Neural cell (in vitro differentiated cells): Measurements from ENCODE around the gene FHIT. TPM values are rescaled to one million over a fixed set of nuclear protein-coding genes. Genes with fewer than 3 reads are reported as not detected.

ENCODE experiments used
- H2AFZ ChIP-seq: fragments of 200-600, 300-800 bp; sonication (generic), shearing (Covaris generic); 2 replicates; pipeline ENCODE4 v1.6.0; 2014; ENCODE audit warnings: low read depth, mild to moderate bottlenecking, antibody characterized with exemption, low read length, moderate library complexity
- H3F3A ChIP-seq: fragments of 200-600 bp; shearing (Covaris generic); 2 replicates; pipeline ENCODE4 v1.6.1; 2016; ENCODE audit warnings: mild to moderate bottlenecking, moderate library complexity, mixed read lengths, antibody characterized with exemption, low read length; ENCODE audit not compliant: insufficient read depth, poor library complexity, severe bottlenecking
- H3K27ac ChIP-seq: fragments of 200-600, 300-800 bp; sonication (generic), shearing (Covaris generic); 2 replicates; pipeline ENCODE4 v1.5.1; 2014; ENCODE audit warnings: mild to moderate bottlenecking, low read length, moderate library complexity
- H3K27me3 ChIP-seq: fragments of 300-800, 200-600 bp; sonication (generic), shearing (Covaris generic); 2 replicates; pipeline ENCODE4 v1.6.0; 2014; ENCODE audit warnings: mild to moderate bottlenecking, low read depth, low read length, moderate library complexity; ENCODE audit not compliant: insufficient read depth
- H3K36me3 ChIP-seq: fragments of 300-800, 200-600 bp; sonication (generic), shearing (Covaris generic); 2 replicates; pipeline ENCODE4 v1.5.1; 2014; ENCODE audit warnings: mild to moderate bottlenecking, antibody characterized with exemption, low read length, moderate library complexity; ENCODE audit not compliant: insufficient read depth
- H3K4me2 ChIP-seq: fragments of 300-800, 200-600 bp; sonication (generic), shearing (Covaris generic); 2 replicates; pipeline ENCODE4 v1.6.0; 2014; ENCODE audit warnings: mild to moderate bottlenecking, low read length
- H3K4me3 ChIP-seq: fragments of 300-800, 200-600 bp; sonication (generic), shearing (Covaris generic); 2 replicates; pipeline ENCODE4 v1.5.1; 2014; ENCODE audit warnings: mild to moderate bottlenecking, low read length, moderate library complexity
- H3K79me2 ChIP-seq: fragments of 200-600 bp; shearing (Covaris generic); replicated peaks from 2 replicates; pipeline ENCODE4 v1.6.0; 2014; ENCODE audit warnings: mild to moderate bottlenecking, low read length, moderate library complexity; ENCODE audit not compliant: insufficient read depth
- H3K9ac ChIP-seq: fragments of 300-800, 200-600 bp; sonication (generic), shearing (Covaris generic); 2 replicates; pipeline ENCODE4 v1.6.1; 2016; ENCODE audit warnings: mild to moderate bottlenecking, low read length, mixed read lengths
- H3K9me2 ChIP-seq: fragments of 200-600 bp; shearing (Covaris generic); 2 replicates; pipeline ENCODE4 v1.6.1; 2016; ENCODE audit warnings: mild to moderate bottlenecking, low read length, mixed read lengths; ENCODE audit not compliant: insufficient read depth
- H3K9me3 ChIP-seq: fragments of 200-600, 300-800 bp; sonication (generic), shearing (Covaris generic); 2 replicates; pipeline ENCODE4 v1.6.1; 2016; ENCODE audit warnings: mild to moderate bottlenecking, mixed run types, low read length, moderate library complexity, mixed read lengths
- H4K20me1 ChIP-seq: fragments of 200-600 bp; shearing (Covaris generic); 2 replicates; pipeline ENCODE4 v1.6.1; 2016; ENCODE audit warnings: mild to moderate bottlenecking, mixed run types; ENCODE audit not compliant: insufficient read depth
- CTCF ChIP-seq: fragments of 450-650 bp; IDR thresholded peaks from 2 replicates; pipeline ENCODE4 v1.5.1; 2014; ENCODE audit warnings: antibody characterized with exemption, mild to moderate bottlenecking, moderate library complexity; ENCODE audit not compliant: poor library complexity, severe bottlenecking
- EP300 ChIP-seq: fragments of 450-650 bp; conservative IDR thresholded peaks from 2 replicates; pipeline ENCODE4 v1.6.1; 2014; ENCODE audit warnings: antibody characterized with exemption, mild to moderate bottlenecking, moderate library complexity; ENCODE audit not compliant: poor library complexity, severe bottlenecking
- EZH2 ChIP-seq: fragments of 200-600, 300-800 bp; shearing (Covaris generic), sonication (generic); IDR thresholded peaks from 2 replicates; pipeline ENCODE4 v1.6.1; 2014; ENCODE audit warnings: antibody characterized with exemption, low read length, borderline replicate concordance, mild to moderate bottlenecking; ENCODE audit not compliant: insufficient read depth, poor library complexity, severe bottlenecking
- MXI1 ChIP-seq: fragments of 450-650 bp; conservative IDR thresholded peaks from 2 replicates; pipeline ENCODE4 v1.6.1; 2014; ENCODE audit warnings: antibody characterized with exemption, mild to moderate bottlenecking; ENCODE audit not compliant: poor library complexity, severe bottlenecking
- POLR2AphosphoS5 ChIP-seq: IDR thresholded peaks from 2 replicates; pipeline ENCODE4 v1.6.1; 2012
- RAD21 ChIP-seq: fragments of 450-650 bp; conservative IDR thresholded peaks from 2 replicates; pipeline ENCODE4 v1.6.1; 2014; ENCODE audit warnings: antibody characterized with exemption, mild to moderate bottlenecking, moderate library complexity
- REST ChIP-seq: IDR thresholded peaks from 2 replicates; pipeline ENCODE4 v1.6.1; 2012; ENCODE audit warnings: borderline replicate concordance
- SMC3 ChIP-seq: fragments of 450-650 bp; conservative IDR thresholded peaks from 2 replicates; pipeline ENCODE4 v1.6.1; 2014; ENCODE audit warnings: antibody characterized with exemption, mild to moderate bottlenecking, moderate library complexity; ENCODE audit not compliant: poor library complexity
- TAF1 ChIP-seq: IDR thresholded peaks from 2 replicates; pipeline ENCODE4 v1.6.1; 2012; ENCODE audit warnings: low read depth
- polyA plus RNA-seq: library from polyadenylated mRNA; depleted of rRNA; stranded (reverse); fragments of >200 nt; gene quantifications from 2 replicates; pipeline ENCODE4 v1.2.3, GENCODE V29; 2014

The FHIT gene
- polyA plus RNA-seq, 1 donor from 2014 or later, result not detected

GRCh38 chr3:60316121-60316797 is 935.0 kb downstream of the FHIT start:
- Histone ChIP-seq H2AFZ (no peak overlapping the region), H3K4me2 (no peak overlapping the region), H3K36me3 (no peaks in the 10 kb centered on the region), H3K27ac (no peak overlapping the region), H3K9me2 (no peaks in the 10 kb centered on the region), H3K9ac (no peak overlapping the region), H3K27me3 (no peaks in the 10 kb centered on the region), H3F3A (no peaks in the 10 kb centered on the region), H3K79me2 (no peaks in the 10 kb centered on the region), H3K9me3 (no peaks in the 10 kb centered on the region), H4K20me1 (no peaks in the 10 kb centered on the region), H3K4me3 (no peak overlapping the region)
- TF ChIP-seq EP300, result peak; percentile 82
- TF ChIP-seq EZH2, result no peak
- peak; percentile 70 for TF ChIP-seq POLR2AphosphoS5
- TF ChIP-seq REST, result no peak
- no peak for TF ChIP-seq TAF1
- no peak for TF ChIP-seq RAD21
- TF ChIP-seq SMC3, result no peak
- TF ChIP-seq MXI1, result no peak

GRCh38 chr3:60313951-60314461 is 937.2 kb downstream of the FHIT start:
- no peaks in the 10 kb centered on the region for H3F3A ChIP-seq
- H3K9ac ChIP-seq, result no peak overlapping the region
- TF ChIP-seq EZH2 (no peak), POLR2AphosphoS5 (no peak), RAD21 (no peak), EP300 (no peak), MXI1 (no peak), TAF1 (no peak), REST (no peak), SMC3 (no peak), CTCF (no peak)
- H3K4me3 ChIP-seq, result no peak overlapping the region
- H3K9me3 ChIP-seq, result no peaks in the 10 kb centered on the region
- no peak overlapping the region for H3K4me2 ChIP-seq
- H4K20me1 ChIP-seq, result no peaks in the 10 kb centered on the region
- no peaks in the 10 kb centered on the region for H3K79me2 ChIP-seq
- H3K9me2 ChIP-seq, result no peaks in the 10 kb centered on the region
- no peaks in the 10 kb centered on the region for H3K36me3 ChIP-seq
- H3K27me3 ChIP-seq, result no peaks in the 10 kb centered on the region
- H2AFZ ChIP-seq, result no peak overlapping the region
- peak overlapping the region; percentile 11 for H3K27ac ChIP-seq
